ENCODE results near the gene ARHGAP15.
A peak's percentile ranks its signal among the peaks of the same experiment; 100 is the strongest.

The ARHGAP15 gene

DNA sequence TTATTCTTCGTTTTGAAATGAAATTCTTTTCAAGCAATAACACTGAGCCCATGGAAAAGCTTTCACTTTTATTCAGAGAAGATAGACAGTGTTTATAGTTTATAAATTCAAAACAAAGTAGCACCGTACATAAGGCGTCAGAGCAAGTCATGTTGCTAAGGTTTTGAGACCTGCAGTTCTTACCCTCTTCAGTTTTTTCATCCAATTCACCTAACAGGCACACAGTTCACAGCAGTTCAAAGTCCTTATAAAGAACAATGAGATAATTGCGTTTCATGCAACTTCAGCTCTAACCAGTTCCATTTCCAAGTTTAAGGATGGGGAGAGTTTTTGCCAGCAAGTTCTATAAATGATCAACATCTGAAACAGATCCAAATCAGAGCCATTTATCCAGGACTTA, 96.7 kb downstream of the ARHGAP15 start:
- no peak for DNase-seq (ENCODE audit: low read depth in 2 of 2)

- no peak for DNase-seq (ENCODE audit: low read depth in 2 of 2)
These were observed 97.7 kb downstream of the ARHGAP15 start for GRCh38 chr2:143226714-143227541.

GRCh38 chr2:143229411-143229810, 100.2 kb downstream of the ARHGAP15 start:
- no peak for DNase-seq (ENCODE audit: low read depth in 2 of 2)

GRCh38 chr2:143229952-143230351, 100.7 kb downstream of the ARHGAP15 start:
- no peak for DNase-seq (ENCODE audit: low read depth in 2 of 2)

DNA sequence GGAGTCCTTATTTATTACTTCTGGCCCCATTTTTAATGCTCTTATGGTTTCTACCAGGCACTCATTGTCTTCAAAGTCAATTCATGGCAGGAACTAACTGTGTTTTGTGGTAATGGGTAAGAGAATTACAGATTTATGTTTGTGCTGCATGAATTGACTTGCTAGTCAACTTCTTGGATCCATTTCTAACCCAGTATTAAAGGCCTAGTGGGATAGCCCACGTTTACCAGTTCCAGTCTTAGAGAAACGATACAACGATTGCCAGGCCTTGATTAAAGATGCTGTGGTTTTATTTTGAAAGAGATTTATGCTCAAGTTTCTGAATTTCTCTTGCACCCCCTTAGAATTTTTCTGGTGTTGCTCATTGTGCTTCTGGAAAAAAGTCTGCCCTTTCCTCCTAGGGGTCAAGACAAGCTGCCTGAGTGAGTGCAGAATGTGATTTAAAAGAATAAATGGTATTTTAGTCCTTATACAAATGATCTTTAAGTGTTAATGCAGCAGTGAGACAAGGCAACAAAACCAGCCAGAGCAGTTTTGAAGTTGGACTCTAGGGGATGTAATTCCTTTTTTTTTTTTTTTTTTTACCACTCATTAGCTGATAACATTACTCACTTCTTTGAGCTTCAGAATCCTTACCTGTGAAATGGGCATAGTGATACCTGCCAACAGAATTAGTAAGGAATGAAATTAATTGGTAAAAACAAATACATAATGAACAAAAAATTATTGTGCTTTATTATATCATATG, 101.5 kb downstream of the ARHGAP15 start:
- no peak for DNase-seq (ENCODE audit: low read depth in 2 of 2)

DNA sequence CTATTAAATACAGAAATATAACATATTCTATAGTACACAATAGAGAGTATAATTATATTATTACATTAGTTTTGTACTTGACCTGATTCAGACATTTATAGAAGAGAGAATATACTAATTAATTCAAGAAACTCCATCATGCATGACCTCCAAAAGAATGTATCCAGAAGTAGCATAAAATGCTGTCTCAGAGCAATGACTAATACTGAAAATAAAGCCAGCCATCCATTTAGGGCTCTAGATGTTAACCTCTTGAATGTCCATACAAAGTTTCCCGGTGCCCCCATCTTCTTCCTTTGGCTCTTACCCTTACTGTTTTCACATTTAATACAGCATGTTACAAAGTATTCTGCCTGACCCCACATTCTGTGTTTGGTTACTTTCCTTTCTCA, 102.0 kb downstream of the ARHGAP15 start:
- DNase-seq (ENCODE audit: low read depth in 2 of 2): no peak

DNA sequence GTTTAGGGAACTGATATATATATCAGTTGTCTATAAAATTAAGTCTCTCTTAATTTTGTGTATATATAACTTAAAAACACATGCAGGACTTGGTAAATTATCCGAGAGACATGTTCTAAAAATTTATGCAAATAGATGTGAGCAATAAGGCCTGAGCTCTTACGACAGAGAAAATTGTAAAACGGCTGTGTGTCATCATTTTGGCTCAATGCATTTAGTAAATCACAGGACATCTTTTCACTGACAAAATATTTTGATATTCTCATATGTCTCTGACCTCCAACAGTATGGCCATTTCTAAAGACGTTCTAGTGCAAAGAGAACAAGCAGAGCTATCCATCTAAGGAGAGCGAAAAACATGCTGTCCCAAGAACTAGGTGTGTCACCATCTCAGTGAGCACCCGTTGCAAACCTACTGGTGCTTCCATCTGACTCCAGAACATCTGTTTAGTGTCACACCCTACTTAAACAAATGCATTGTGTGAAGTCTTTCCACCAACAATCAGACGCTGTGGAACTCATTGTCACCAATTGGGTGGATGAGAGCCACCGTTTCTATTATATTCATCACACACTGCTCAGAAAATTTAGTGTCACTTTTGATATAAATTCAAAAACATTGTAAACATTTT, 108.0 kb downstream of the ARHGAP15 start:
- no peak for DNase-seq (ENCODE audit: low read depth in 2 of 2)

- no peak for DNase-seq (ENCODE audit: low read depth in 2 of 2)
These were observed 112.3 kb downstream of the ARHGAP15 start for GRCh38 chr2:143241403-143242088.

GRCh38 chr2:143246246-143246645, 117.0 kb downstream of the ARHGAP15 start:
- no peak for DNase-seq (ENCODE audit: low read depth in 2 of 2)

DNA sequence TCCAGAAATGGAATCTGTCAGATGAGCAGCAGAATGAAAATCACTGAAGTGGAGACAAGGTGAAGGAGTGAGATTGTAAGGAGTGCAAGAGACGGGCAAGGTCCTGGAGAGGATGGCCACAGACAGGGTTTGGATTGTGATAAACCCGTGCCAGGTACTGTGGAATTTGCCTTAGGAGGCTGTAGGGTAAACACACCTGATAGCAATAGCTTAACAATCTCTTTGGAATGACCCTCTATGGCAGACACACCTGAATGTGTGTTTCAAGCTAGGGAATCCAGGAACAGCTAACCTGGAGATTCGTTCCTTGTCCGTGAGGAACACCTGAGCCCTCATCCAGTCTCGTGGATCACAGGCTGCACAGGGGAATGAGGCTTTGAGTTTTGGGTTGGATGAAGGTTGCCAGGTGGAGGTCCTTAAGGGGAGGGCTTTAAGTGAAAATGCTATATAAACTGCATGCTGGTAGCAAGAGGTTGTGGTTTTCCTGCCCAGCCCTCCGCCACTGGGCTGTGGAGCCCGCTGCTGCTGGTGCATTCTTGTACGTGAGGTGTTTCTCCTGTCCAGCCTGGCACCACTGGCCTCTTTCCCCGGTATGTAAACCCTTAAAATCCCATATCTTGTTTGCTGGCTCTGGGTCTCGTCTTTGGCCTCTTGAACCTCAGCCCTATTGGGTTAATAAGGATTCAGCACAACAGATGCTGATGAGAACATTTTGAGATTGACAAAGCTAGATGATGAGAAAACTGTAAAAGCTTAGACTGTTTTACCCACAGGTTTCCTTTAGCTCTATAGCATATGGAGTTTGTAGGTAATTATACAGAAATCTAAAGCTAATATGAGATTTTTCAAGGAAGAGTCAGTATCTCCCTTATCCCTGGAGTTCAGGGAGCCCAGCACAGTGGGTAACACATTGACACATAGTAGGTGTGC, 117.9 kb downstream of the ARHGAP15 start:
- DNase-seq (ENCODE audit: low read depth in 2 of 2): no peak

DNA sequence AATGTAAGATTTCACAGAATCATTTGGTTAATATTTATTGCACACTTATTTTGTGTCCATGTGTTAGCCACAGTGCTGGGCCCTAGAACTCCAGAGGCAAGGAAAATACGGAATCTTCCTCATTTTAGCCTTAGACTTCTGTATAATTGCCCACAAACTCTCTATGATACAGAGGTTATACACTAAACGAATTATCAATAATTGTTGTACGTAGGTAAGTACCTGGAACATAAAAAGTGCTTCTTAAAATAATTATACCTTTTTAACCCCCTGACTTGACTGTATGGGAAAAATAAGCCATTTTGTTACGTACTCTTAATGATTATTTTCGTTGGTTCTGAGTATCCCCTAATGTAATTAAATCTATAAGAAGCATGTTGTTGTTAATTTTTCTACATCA, 119.4 kb downstream of the ARHGAP15 start:
- DNase-seq (ENCODE audit: low read depth in 2 of 2): no peak

- DNase-seq (ENCODE audit: low read depth in 2 of 2): no peak
These were observed 122.5 kb downstream of the ARHGAP15 start for GRCh38 chr2:143251681-143252080.

GRCh38 chr2:143252138-143252907, 123.1 kb downstream of the ARHGAP15 start:
- DNase-seq (ENCODE audit: low read depth in 2 of 2): no peak

DNA sequence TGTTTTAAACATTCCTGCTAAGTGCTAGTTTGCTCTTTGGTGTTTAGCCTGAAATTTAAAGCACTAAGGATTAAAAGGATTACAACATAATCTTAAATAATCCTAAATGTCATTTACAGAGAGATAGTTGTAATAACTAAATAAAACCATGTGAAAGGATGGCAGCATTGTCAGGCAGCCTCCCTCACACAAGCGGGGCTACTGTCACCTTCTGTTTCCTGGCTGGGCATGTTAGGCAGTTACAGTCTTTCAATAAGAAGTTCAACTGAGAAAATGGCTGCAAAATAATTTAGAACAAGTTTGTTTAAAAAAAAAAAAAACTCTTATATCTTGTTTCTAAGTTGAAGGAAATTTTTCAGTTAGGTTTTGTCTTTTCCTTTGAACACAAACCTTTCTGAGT, 124.9 kb downstream of the ARHGAP15 start:
- DNase-seq (ENCODE audit: low read depth in 2 of 2): no peak

GRCh38 chr2:143255086-143255485, 125.9 kb downstream of the ARHGAP15 start:
- no peak for DNase-seq (ENCODE audit: low read depth in 2 of 2)

GRCh38 chr2:143255899-143256298, 126.7 kb downstream of the ARHGAP15 start:
- no peak for DNase-seq (ENCODE audit: low read depth in 2 of 2)

DNA sequence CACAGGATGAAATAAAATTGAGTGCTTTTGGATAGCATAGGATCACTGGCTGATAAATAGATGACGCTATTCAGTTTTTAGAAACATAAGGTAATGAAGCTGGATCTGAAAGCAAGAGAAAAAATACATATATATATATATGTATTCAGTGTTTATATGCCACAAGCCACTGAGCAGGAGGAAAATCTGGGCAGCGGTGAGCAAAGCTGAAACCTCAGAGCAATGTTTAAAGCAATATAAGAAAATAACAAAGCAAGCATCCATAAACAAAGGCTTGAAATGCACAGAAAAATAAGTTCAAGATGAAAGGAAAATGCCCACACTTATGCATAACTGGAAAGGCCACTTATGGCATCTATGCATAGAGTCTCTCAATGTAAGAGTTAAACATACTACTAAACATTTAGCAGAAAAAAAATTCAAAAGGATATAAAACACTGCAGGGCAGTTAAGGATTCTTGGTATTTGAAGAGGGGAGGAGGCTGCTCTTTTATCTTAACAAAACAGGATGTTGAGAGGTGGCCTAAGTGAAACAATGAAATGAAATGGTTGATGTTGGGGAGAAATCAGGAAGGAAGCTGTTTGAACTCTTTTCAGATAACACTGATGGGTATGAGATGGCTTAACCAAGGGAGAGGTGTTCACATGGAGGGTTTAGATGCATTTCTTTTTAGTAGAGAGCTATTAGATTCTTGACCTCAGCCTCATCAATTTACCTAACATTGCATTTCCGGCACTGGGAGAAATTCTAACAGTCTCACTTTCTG, 129.1 kb downstream of the ARHGAP15 start:
- DNase-seq (ENCODE audit: low read depth in 2 of 2): no peak

GRCh38 chr2:143259368-143259958, 130.2 kb downstream of the ARHGAP15 start:
- DNase-seq (ENCODE audit: low read depth in 2 of 2): peak in 1 of 2 experiments; percentile 62

- peak in 1 of 2 experiments; percentile 22 for DNase-seq (ENCODE audit: low read depth in 2 of 2)
These were observed 132.8 kb downstream of the ARHGAP15 start for GRCh38 chr2:143261986-143262385.
